ENCODE results near the gene GCNT4. TPM values are rescaled to one million over a fixed set of nuclear protein-coding genes. Genes with fewer than 3 reads are reported as not detected.

Gene GCNT4
- total and polyA plus RNA-seq, 5 donors from 2014 or later, result 7.6 to 16.6 (median 12.8) TPM

DNA sequence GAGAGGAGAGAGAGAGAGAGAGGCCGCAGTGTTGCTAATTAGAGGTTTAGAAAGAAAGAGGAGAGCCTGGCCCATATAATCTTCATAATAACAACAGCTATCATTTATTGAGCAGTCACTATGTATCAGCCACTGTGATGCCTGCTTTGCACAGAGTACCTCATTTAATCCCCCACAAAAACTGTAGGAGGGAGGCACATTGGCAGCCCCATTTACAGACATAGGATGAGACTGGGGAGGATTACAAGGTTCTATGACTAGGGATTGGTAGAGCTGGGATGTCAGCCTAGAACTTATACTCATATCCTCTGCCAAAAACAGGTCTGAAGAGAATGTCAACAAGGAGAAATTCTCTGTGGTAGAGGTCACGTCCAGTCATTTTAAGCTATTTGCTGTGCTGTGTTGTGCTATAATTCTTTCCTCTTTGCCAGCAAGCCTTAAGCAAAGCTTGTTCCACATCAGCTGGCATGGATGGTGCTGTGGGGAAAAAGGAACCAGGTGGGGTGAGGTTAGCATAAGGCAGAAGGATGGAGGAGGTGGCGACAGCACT is 6.7 kb upstream of the GCNT4 start:
- Mint-ChIP-seq H3K4me1 (peaks cover 26 to 97% (median 73%) of the 10 kb centered on the region in 4 donors), H3K27ac (peak overlapping the region; percentile 97 to 98 (median 98)), H3K27me3 (peaks cover 4% of the 10 kb centered on the region), H3K36me3 (no peaks in the 10 kb centered on the region), H3K9me3 (peaks cover 0 to 2% (median 0%) of the 10 kb centered on the region in 7 donors), H3K4me3 (peak overlapping the region; percentile 29 to 97 (median 76))
- ATAC-seq (ENCODE audit: low read depth in 2 of 2) (no peak), DNase-seq (no peak)
- Histone ChIP-seq H3K36me3 (ENCODE audit: control insufficient read depth, insufficient read depth, low read length) (no peaks in the 10 kb centered on the region), H3K9me3 (ENCODE audit: control insufficient read depth in 2 of 2, low read length in 2 of 2) (no peaks in the 10 kb centered on the region), H3K4me3 (ENCODE audit: low read depth, low read length) (peak overlapping the region; percentile 54), H3K4me1 (ENCODE audit: control insufficient read depth, insufficient read depth, low read length, poor library complexity, severe bottlenecking) (peaks cover 63% of the 10 kb centered on the region), H3K27ac (ENCODE audit: insufficient read depth, low read length, poor library complexity, severe bottlenecking) (peak overlapping the region; percentile 83), H3K27me3 (ENCODE audit: control insufficient read depth, insufficient read depth, low read length) (no peaks in the 10 kb centered on the region)

DNA sequence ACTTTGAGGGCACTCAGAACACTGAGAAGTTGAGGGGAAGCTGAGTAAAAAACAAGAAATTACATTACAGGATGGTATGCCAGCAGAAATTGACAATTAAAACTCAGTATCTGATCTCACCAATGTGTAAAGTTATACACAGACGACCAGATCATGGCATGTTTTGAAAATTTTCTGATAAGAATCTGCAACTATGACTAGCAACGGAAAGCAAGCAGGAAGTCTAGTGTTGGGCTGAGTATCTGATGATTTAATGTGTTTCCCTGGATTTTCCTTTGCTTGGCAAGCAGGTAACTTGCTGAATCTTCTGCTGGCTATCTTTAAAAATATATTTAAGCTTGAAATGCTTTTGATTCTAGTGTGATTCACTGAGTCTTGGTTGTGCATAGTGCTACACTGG is 5.2 kb upstream of the GCNT4 start:
- Mint-ChIP-seq H3K27me3 (peaks cover 4% of the 10 kb centered on the region), H3K9me3 (peaks cover 0 to 2% (median 0%) of the 10 kb centered on the region in 7 donors), H3K27ac (peak overlapping the region; percentile 90 to 98 (median 97)), H3K4me3 (peak overlapping the region; percentile 70 to 97 (median 84)), H3K4me1 (peaks cover 23 to 89% (median 68%) of the 10 kb centered on the region in 4 donors), H3K36me3 (no peaks in the 10 kb centered on the region)
- H3K27me3 ChIP-seq (ENCODE audit: control insufficient read depth, insufficient read depth, low read length), result no peaks in the 10 kb centered on the region
- no peaks in the 10 kb centered on the region for H3K36me3 ChIP-seq (ENCODE audit: control insufficient read depth, insufficient read depth, low read length)
- ATAC-seq (ENCODE audit: low read depth in 2 of 2) (no peak), DNase-seq (peak in 2 of 3 donors; percentile 55 to 67)
- peaks cover 61% of the 10 kb centered on the region for H3K4me1 ChIP-seq (ENCODE audit: control insufficient read depth, insufficient read depth, low read length, poor library complexity, severe bottlenecking)
- no peaks in the 10 kb centered on the region for H3K9me3 ChIP-seq (ENCODE audit: control insufficient read depth in 2 of 2, low read length in 2 of 2)
- peak overlapping the region; percentile 83 for H3K27ac ChIP-seq (ENCODE audit: insufficient read depth, low read length, poor library complexity, severe bottlenecking)
- H3K4me3 ChIP-seq (ENCODE audit: low read depth, low read length), result peak overlapping the region; percentile 54

DNA sequence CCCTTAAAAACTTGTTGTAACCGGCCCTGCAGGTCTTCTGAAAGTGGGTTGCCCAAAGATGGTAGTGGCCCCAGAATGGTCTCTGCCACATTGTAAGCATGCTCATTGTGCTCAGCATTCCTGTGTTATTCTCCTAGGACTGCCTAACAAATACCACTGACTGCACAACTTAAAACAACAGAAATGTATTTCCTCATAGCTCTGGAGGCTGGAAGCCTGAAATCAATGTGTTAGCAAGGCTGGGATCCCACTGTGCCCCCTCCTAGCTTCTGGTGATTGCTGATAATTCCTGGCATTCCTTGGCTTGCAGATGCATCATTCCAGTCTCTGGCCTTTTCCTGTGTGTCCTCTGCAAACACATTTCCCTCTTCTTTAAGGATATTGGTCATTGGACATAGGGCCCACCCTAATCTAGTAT is 3.4 kb upstream of the GCNT4 start:
- no peaks in the 10 kb centered on the region for H3K27me3 ChIP-seq (ENCODE audit: control insufficient read depth, insufficient read depth, low read length)
- Mint-ChIP-seq H3K36me3 (peaks cover 14% of the 10 kb centered on the region), H3K4me3 (peak overlapping the region; percentile 71 to 99 (median 97)), H3K27ac (peak overlapping the region; percentile 97 to 98 (median 98)), H3K4me1 (peaks cover 18 to 81% (median 62%) of the 10 kb centered on the region in 4 donors), H3K9me3 (peaks cover 0 to 4% (median 0%) of the 10 kb centered on the region in 7 donors), H3K27me3 (peaks cover 10% of the 10 kb centered on the region)
- H3K9me3 ChIP-seq (ENCODE audit: control insufficient read depth in 2 of 2, low read length in 2 of 2), result no peaks in the 10 kb centered on the region
- H3K4me1 ChIP-seq (ENCODE audit: control insufficient read depth, insufficient read depth, low read length, poor library complexity, severe bottlenecking), result peaks cover 77% of the 10 kb centered on the region
- no peak for ATAC-seq (ENCODE audit: low read depth in 2 of 2)
- no peaks in the 10 kb centered on the region for H3K36me3 ChIP-seq (ENCODE audit: control insufficient read depth, insufficient read depth, low read length)
- peak overlapping the region; percentile 88 for H3K27ac ChIP-seq (ENCODE audit: insufficient read depth, low read length, poor library complexity, severe bottlenecking)
- peak overlapping the region; percentile 93 for H3K4me3 ChIP-seq (ENCODE audit: low read depth, low read length)
- no peak for DNase-seq

DNA sequence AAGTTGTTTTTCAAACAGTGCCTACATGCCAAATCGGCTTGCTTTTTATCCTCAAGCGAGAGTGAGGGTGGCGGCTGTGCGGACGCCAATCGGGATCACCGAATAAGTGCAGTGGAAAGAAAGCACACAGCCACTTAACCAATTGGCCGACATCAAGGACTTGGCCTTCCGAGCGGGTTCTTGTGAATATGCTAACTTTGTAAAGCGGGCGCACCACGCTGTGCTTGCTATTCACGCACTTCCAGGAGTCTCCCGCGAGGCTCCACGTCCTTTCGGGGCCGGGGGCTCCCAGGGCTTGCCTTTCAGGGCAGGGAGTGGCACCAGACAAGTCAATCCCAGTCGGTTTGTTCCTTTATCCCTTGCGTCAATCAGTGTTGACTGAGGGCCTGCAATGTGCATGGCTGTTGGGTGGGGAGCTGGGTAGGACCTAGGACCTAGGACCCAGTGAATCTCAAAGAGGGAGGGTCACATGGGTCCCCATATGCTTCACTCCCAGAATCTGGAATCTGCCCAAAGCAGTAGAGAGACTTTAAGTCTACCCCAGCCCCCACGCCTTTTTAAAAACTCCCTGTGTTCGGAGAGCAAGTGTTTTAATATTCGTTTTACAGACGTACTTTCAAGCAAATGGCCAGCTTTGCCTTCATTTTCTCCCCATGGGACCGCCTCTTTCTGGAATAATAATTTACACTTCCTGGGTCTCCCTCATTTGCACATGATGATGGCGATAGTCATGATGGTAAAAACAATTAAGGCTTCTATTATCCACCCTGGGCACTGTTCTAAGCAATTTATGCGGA is 2.0 kb upstream of the GCNT4 start:
- Histone ChIP-seq H3K4me1 (ENCODE audit: control insufficient read depth, insufficient read depth, low read length, poor library complexity, severe bottlenecking) (peaks cover 85% of the 10 kb centered on the region), H3K4me3 (ENCODE audit: low read depth, low read length) (peak overlapping the region; percentile 93), H3K27ac (ENCODE audit: insufficient read depth, low read length, poor library complexity, severe bottlenecking) (peak overlapping the region; percentile 88), H3K9me3 (ENCODE audit: control insufficient read depth in 2 of 2, low read length in 2 of 2) (no peaks in the 10 kb centered on the region), H3K27me3 (ENCODE audit: control insufficient read depth, insufficient read depth, low read length) (no peaks in the 10 kb centered on the region), H3K36me3 (ENCODE audit: control insufficient read depth, insufficient read depth, low read length) (no peaks in the 10 kb centered on the region)
- no peak for DNase-seq
- peaks cover 18% of the 10 kb centered on the region for H3K36me3 Mint-ChIP-seq
- H3K27ac Mint-ChIP-seq, result peak overlapping the region; percentile 97 to 98 (median 97)
- no peak for ATAC-seq (ENCODE audit: low read depth in 2 of 2)
- peaks cover 10% of the 10 kb centered on the region for H3K27me3 Mint-ChIP-seq
- peak overlapping the region; percentile 97 to 99 (median 98) for H3K4me3 Mint-ChIP-seq
- peaks cover 20 to 81% (median 63%) of the 10 kb centered on the region in 4 donors for H3K4me1 Mint-ChIP-seq
- peaks cover 0 to 4% (median 0%) of the 10 kb centered on the region in 7 donors for H3K9me3 Mint-ChIP-seq

DNA sequence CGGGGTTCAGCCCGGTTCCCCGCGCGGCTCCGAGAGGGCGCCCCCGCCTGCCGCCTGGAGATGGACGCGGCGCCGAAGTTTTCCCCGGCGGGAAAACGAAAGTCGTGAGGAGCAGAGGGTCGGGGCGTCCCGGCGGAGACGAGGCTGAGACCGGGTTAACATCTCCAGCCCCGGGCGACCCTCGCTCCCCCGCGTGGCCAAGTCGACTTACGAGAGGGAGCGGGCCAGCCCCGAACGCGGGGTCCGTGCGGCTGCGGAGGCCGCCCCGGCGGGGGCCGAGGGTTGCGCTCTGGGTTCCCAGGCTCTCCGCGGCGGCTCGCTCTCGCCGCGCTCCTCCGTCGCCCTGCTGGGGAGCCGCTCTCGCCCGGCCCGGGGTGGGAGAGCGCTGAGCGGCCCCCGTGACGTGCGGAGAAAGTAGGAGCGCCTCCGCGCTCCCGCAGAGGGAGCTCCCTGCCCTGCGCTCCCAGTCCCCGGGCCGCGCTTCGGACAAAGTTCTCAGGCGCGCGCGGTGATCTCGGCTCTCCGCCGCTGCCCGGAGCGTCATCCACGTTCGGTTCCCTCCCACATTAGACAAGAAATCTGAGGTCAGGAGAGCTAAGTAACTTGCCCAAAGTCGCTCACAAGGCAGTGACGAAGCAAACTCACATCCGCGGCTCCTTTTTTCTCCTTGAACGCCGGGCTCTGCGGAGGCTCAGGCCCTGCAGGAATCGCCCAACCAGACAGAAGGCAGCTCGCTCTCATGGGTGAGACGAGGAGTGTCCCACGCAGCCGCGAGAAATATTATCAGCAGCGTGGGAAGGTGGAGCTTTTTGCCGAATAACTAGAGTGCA is 1.2 kb upstream of the GCNT4 start:
- H3K4me3 Mint-ChIP-seq, result peak overlapping the region; percentile 97 to 99 (median 98)
- H3K36me3 Mint-ChIP-seq, result peaks cover 23% of the 10 kb centered on the region
- Histone ChIP-seq H3K27me3 (ENCODE audit: control insufficient read depth, insufficient read depth, low read length) (no peaks in the 10 kb centered on the region), H3K4me1 (ENCODE audit: control insufficient read depth, insufficient read depth, low read length, poor library complexity, severe bottlenecking) (peaks cover 85% of the 10 kb centered on the region), H3K27ac (ENCODE audit: insufficient read depth, low read length, poor library complexity, severe bottlenecking) (peak overlapping the region; percentile 88), H3K36me3 (ENCODE audit: control insufficient read depth, insufficient read depth, low read length) (peaks cover 4% of the 10 kb centered on the region), H3K4me3 (ENCODE audit: low read depth, low read length) (peak overlapping the region; percentile 93), H3K9me3 (ENCODE audit: control insufficient read depth in 2 of 2, low read length in 2 of 2) (no peaks in the 10 kb centered on the region)
- ATAC-seq (ENCODE audit: low read depth in 2 of 2), result peak; percentile 21 to 34
- H3K27me3 Mint-ChIP-seq, result peaks cover 10% of the 10 kb centered on the region
- peak; percentile 53 to 80 (median 76) for DNase-seq
- peaks cover 0 to 4% (median 0%) of the 10 kb centered on the region in 7 donors for H3K9me3 Mint-ChIP-seq
- peaks cover 25 to 81% (median 62%) of the 10 kb centered on the region in 4 donors for H3K4me1 Mint-ChIP-seq
- H3K27ac Mint-ChIP-seq, result peak overlapping the region; percentile 97 to 98 (median 97)

DNA sequence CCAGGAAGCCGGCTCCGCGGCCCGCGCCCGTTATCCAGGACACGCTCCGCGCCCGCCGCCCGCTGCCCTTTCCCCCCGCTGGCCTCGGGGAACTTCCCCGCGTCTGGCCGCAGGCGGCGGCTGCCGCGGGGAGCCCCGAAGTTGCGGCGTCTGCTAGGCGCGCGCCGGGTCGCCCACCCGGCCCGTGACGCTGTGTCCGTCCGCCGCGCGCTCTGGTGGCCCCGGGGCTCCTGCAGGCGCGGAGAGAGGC is 621 bp upstream of the GCNT4 start:
- H3K4me1 ChIP-seq (ENCODE audit: control insufficient read depth, insufficient read depth, low read length, poor library complexity, severe bottlenecking), result peaks cover 83% of the 10 kb centered on the region
- peak overlapping the region; percentile 88 for H3K27ac ChIP-seq (ENCODE audit: insufficient read depth, low read length, poor library complexity, severe bottlenecking)
- no peaks in the 10 kb centered on the region for H3K27me3 ChIP-seq (ENCODE audit: control insufficient read depth, insufficient read depth, low read length)
- Mint-ChIP-seq H3K36me3 (peaks cover 24% of the 10 kb centered on the region), H3K4me3 (peak overlapping the region in 1 of 4 donors; percentile 79), H3K27me3 (peaks cover 10% of the 10 kb centered on the region), H3K27ac (no peak overlapping the region), H3K9me3 (peaks cover 0 to 4% (median 0%) of the 10 kb centered on the region in 7 donors), H3K4me1 (peaks cover 28 to 81% (median 62%) of the 10 kb centered on the region in 4 donors)
- no peak overlapping the region for H3K4me3 ChIP-seq (ENCODE audit: low read depth, low read length)
- ATAC-seq (ENCODE audit: low read depth in 2 of 2) (peak in 1 of 2 donors; percentile 5), DNase-seq (peak in 1 of 3 donors; percentile 40)
- no peaks in the 10 kb centered on the region for H3K9me3 ChIP-seq (ENCODE audit: control insufficient read depth in 2 of 2, low read length in 2 of 2)
- H3K36me3 ChIP-seq (ENCODE audit: control insufficient read depth, insufficient read depth, low read length), result peaks cover 6% of the 10 kb centered on the region

DNA sequence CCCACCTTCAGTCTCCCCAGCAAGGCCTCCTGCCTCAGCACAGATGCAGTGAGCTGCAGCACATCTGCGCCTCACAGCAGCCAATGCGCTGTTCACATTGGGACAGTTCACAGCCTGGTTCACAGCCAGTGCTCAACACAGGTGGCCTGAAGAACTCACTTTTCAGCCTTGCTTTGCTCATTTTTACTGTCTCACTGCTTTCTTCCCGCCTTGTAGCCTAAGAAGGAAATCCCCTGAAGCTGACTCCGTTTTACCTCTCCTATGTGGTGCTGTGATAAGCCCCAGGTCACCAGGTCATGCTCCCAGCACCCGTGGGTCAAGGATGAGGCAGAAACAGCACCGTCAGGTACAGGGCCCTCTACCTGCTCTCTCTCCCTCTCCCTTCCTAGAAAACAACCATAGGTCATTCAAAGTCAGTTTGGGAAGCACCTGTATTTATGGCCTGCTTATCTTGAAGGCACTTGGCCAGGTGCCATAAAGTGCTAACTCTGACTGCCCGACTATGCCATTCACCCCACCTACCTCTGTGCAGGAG is 1.1 kb downstream of the GCNT4 start:
- DNase-seq, result peak in 2 of 3 donors; percentile 55 to 57
- Histone ChIP-seq H3K9me3 (ENCODE audit: control insufficient read depth in 2 of 2, low read length in 2 of 2) (no peaks in the 10 kb centered on the region), H3K4me3 (ENCODE audit: low read depth, low read length) (peak overlapping the region; percentile 99), H3K27me3 (ENCODE audit: control insufficient read depth, insufficient read depth, low read length) (no peaks in the 10 kb centered on the region), H3K36me3 (ENCODE audit: control insufficient read depth, insufficient read depth, low read length) (peaks cover 23% of the 10 kb centered on the region), H3K4me1 (ENCODE audit: control insufficient read depth, insufficient read depth, low read length, poor library complexity, severe bottlenecking) (peaks cover 79% of the 10 kb centered on the region), H3K27ac (ENCODE audit: insufficient read depth, low read length, poor library complexity, severe bottlenecking) (peak overlapping the region; percentile 88)
- H3K27me3 Mint-ChIP-seq, result peaks cover 6% of the 10 kb centered on the region
- peak overlapping the region; percentile 93 to 95 (median 95) for H3K27ac Mint-ChIP-seq
- H3K9me3 Mint-ChIP-seq, result peaks cover 0 to 4% (median 0%) of the 10 kb centered on the region in 7 donors
- peak; percentile 38 to 41 for ATAC-seq (ENCODE audit: low read depth in 2 of 2)
- H3K4me1 Mint-ChIP-seq, result peaks cover 29 to 81% (median 58%) of the 10 kb centered on the region in 4 donors
- H3K36me3 Mint-ChIP-seq, result peaks cover 39% of the 10 kb centered on the region
- peak overlapping the region; percentile 87 to 97 (median 95) for H3K4me3 Mint-ChIP-seq
